Brain microvascular endothelial cell (primary cell): ENCODE results near the gene NAA30.

Experiments
- DNase-seq: peaks from one replicate; pipeline ENCODE4 v3.0.0-alpha.2; 2020
- H3K27ac ChIP-seq: fragments of 250-450 bp; sonication (Bioruptor Pico); 2 replicates; pipeline ENCODE4 v1.5.1; 2020; ENCODE audit warnings: mild to moderate bottlenecking, moderate library complexity
- H3K27me3 ChIP-seq: fragments of 250-450 bp; sonication (Bioruptor Pico); replicated peaks from 2 replicates; pipeline ENCODE4 v1.5.1; 2020; ENCODE audit warnings: mild to moderate bottlenecking
- H3K36me3 ChIP-seq: fragments of 250-450 bp; sonication (Bioruptor Pico); replicated peaks from 2 replicates; pipeline ENCODE4 v1.5.1; 2020; ENCODE audit warnings: mild to moderate bottlenecking
- H3K4me3 ChIP-seq: 2 replicates; pipeline ENCODE4 v1.5.1; 2011; ENCODE audit warnings: low read depth, mild to moderate bottlenecking, control low read depth, low read length, moderate library complexity
- in situ Hi-C: cut with HindIII; loops from 2 replicates; pipeline ENCODE4 v1.10.0; 2017; ENCODE audit warnings: low sequenced_read_pairs, low pct_ligation_motif_present
- TF ChIP-seq, protein P1 (sequence below): IDR thresholded peaks from 2 replicates; pipeline ENCODE4 v1.5.1; 2011; ENCODE audit warnings: low read depth, mild to moderate bottlenecking, moderate library complexity, low read length, control low read depth, inconsistent platforms; ENCODE audit errors: missing control alignments

NAA30 gene

GRCh38 chr14:57378661-57379060, 11.7 kb upstream of the NAA30 start:
- no peaks in the 10 kb centered on the region for H3K27me3 ChIP-seq
- no peak for DNase-seq
- no peaks in the 10 kb centered on the region for H3K36me3 ChIP-seq
- H3K4me3 ChIP-seq: no peak overlapping the region
- in situ Hi-C loops: no loop called here
- TF ChIP-seq, protein P1, sequence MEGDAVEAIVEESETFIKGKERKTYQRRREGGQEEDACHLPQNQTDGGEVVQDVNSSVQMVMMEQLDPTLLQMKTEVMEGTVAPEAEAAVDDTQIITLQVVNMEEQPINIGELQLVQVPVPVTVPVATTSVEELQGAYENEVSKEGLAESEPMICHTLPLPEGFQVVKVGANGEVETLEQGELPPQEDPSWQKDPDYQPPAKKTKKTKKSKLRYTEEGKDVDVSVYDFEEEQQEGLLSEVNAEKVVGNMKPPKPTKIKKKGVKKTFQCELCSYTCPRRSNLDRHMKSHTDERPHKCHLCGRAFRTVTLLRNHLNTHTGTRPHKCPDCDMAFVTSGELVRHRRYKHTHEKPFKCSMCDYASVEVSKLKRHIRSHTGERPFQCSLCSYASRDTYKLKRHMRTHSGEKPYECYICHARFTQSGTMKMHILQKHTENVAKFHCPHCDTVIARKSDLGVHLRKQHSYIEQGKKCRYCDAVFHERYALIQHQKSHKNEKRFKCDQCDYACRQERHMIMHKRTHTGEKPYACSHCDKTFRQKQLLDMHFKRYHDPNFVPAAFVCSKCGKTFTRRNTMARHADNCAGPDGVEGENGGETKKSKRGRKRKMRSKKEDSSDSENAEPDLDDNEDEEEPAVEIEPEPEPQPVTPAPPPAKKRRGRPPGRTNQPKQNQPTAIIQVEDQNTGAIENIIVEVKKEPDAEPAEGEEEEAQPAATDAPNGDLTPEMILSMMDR: no peak
- H3K27ac ChIP-seq: no peak overlapping the region

DNA sequence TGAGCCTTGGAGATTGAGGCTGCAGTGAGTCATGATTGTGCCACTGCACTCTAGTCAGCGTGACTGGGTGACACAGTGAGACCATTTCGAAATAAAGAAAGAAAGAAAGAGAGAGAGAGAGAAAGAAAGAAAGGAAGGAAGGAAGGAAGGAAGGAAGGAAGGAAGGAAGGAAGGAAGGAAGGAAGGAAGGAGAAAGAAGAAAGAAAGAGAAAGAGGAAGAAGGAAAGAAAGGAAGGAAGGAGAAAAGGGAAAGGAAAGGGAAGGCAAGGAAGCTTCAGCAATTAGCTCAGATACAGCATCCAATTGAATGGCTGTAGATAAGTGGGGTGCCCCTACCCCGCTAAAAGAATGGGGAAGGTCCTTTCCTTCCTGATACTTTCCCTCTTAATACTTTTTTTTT, 9.5 kb upstream of the NAA30 start:
- H3K36me3 ChIP-seq: no peaks in the 10 kb centered on the region
- no peak overlapping the region for H3K27ac ChIP-seq
- no peak for DNase-seq
- TF ChIP-seq, protein P1: no peak
- no peaks in the 10 kb centered on the region for H3K27me3 ChIP-seq
- in situ Hi-C loops: no loop called here
- no peak overlapping the region for H3K4me3 ChIP-seq

DNA sequence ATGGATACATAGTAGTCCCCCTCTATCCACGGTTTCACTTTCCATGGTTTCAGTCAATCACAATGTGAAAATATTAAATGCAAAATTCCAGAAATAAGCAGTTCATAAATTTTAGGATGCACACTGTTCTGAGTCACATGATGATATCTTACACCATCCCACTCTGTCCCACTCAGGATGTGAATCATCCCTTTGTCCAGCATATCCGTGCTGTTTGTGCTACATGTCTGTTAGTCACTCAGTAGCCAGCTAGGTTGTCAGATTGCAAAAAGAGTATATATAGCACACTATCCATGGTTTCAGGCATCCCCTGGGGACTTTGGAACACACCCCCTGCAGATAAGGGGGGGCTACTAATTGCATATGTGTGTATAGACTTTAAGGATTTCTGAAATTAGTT, 8.1 kb upstream of the NAA30 start:
- in situ Hi-C loops: no loop called here
- peak; percentile 92 for DNase-seq
- H3K4me3 ChIP-seq: no peak overlapping the region
- no peak overlapping the region for H3K27ac ChIP-seq
- H3K36me3 ChIP-seq: no peaks in the 10 kb centered on the region
- TF ChIP-seq, protein P1: no peak
- H3K27me3 ChIP-seq: no peaks in the 10 kb centered on the region

GRCh38 chr14:57383125-57383745, 7.2 kb upstream of the NAA30 start:
- TF ChIP-seq, protein P1: no peak
- Histone ChIP-seq H3K4me3 (no peak overlapping the region), H3K27ac (no peak overlapping the region), H3K36me3 (no peaks in the 10 kb centered on the region), H3K27me3 (no peaks in the 10 kb centered on the region)
- no peak for DNase-seq
- in situ Hi-C loops: no loop called here

DNA sequence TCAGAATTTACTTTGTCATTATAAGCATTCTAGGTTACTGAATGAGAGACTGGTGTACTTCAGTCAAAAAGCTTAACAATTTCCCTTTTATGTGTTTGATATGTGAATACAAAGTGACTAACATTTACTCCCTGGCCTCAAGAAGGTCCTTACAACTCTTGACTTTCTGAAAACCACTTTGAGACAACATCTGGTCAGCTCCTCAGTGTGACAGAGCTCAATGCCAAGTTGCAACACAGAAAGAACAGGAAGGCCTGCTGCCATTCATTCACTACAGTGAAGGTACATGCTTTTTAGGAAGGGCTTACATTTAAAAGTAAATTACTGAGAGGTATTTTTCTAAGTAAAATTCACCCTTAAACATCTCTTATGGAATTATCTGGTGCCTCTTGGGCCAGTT, 2.3 kb upstream of the NAA30 start:
- Histone ChIP-seq H3K27ac (no peak overlapping the region), H3K36me3 (no peaks in the 10 kb centered on the region), H3K27me3 (no peaks in the 10 kb centered on the region), H3K4me3 (no peak overlapping the region)
- DNase-seq: no peak
- in situ Hi-C loops: no loop called here
- TF ChIP-seq, protein P1: no peak

DNA sequence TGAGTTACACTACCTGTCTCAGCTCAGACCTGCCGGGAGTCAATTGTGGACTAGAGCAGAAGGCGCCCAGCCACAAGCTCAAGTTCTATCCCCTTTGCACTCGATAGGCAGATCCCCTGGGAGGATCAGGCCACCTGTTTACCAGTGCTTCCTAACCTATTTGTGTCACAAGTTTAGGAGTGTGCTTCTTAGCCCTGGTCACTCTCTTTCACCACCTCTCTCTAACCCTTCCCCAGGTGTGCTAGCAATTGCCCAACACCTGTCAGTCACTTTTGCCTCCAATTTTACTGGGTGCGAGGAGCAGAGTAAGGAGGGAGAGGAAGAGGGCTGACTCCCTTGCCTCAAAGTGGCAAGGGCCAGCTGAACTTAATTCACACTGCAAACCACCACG, 745 bp upstream of the NAA30 start:
- in situ Hi-C loops: no loop called here
- no peak for DNase-seq
- no peaks in the 10 kb centered on the region for H3K36me3 ChIP-seq
- no peaks in the 10 kb centered on the region for H3K27me3 ChIP-seq
- peak overlapping the region; percentile 68 for H3K4me3 ChIP-seq
- TF ChIP-seq, protein P1: no peak
- H3K27ac ChIP-seq: no peak overlapping the region
